T-helper 2 cell treated with Interferon-gamma antibody and Interleukin-4, amounts not matched to agents 5 μg/mL and 100 μg/mL, for 36 hours (primary cell): ENCODE measurements around the gene OVOL1.
A peak's percentile ranks its signal among the peaks of the same experiment; 100 is the strongest.
"Not testable (repeated sequence)": the region's sequence is repeated elsewhere in the genome, so short reads cannot be mapped to it uniquely, and the experiment has no call there.

ENCODE experiments used
- DNase-seq: peaks from one replicate; pipeline ENCODE4 v3.0.0; 2021; ENCODE audit warnings: low spot score
- H3K27ac Mint-ChIP-seq: one replicate; pipeline ENCODE4 v1.8.0; 2021; ENCODE audit warnings: mild to moderate bottlenecking, mixed read lengths
- H3K27me3 Mint-ChIP-seq: one replicate; pipeline ENCODE4 v1.8.0; 2021; ENCODE audit warnings: low read depth, mixed read lengths
- H3K36me3 Mint-ChIP-seq: one replicate; pipeline ENCODE4 v1.8.0; 2021; ENCODE audit warnings: low read depth, mixed read lengths
- H3K4me1 Mint-ChIP-seq: one replicate; pipeline ENCODE4 v1.8.0; 2021; ENCODE audit warnings: low read depth, mixed read lengths
- H3K4me3 Mint-ChIP-seq: one replicate; pipeline ENCODE4 v1.8.0; 2022; ENCODE audit warnings: mild to moderate bottlenecking, moderate library complexity, mixed read lengths
- H3K9me3 Mint-ChIP-seq: one replicate; pipeline ENCODE4 v1.8.0; 2021; ENCODE audit warnings: mixed read lengths

Gene OVOL1

DNA sequence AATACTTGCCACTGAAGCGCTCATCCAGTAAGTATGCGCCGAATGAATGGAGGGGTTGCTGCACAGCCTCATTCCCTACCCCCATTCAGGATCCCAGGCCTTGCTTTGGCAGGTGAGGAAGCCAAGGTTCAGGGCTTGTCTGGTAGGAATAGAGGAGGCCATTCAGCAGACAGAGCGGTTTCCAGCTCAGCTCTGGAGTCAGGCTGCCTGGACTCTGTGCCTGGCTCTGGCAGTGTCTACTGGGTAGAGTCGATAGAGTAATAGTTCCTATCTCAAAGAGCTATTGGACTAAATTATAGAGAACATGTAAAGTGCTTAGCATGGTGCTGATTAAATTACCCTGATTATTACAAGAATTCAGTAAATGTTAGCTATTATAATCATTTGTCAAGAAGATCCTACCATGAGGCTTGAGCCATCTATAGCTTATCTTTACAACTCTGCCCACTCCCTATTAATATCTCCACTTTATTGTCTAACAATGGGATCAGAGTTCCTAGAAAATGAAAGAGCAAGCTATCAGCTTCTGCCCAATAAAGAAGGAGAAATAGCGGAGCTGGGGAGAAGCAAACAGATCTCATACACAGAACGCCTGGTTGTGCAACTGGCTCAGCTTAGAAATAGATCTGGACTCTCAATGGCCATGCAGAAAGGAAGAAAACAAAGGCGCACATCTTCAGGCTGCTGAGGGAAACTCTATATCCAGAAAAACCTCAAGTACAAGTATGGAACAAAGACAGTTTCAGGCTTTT, 40.3 kb downstream of the OVOL1 start:
- H3K27ac Mint-ChIP-seq: no peak overlapping the region
- no peaks in the 10 kb centered on the region for H3K36me3 Mint-ChIP-seq
- peaks cover 9% of the 10 kb centered on the region for H3K27me3 Mint-ChIP-seq
- DNase-seq: no peak
- no peaks in the 10 kb centered on the region for H3K9me3 Mint-ChIP-seq
- no peak overlapping the region for H3K4me3 Mint-ChIP-seq
- peaks cover 10% of the 10 kb centered on the region for H3K4me1 Mint-ChIP-seq

DNA sequence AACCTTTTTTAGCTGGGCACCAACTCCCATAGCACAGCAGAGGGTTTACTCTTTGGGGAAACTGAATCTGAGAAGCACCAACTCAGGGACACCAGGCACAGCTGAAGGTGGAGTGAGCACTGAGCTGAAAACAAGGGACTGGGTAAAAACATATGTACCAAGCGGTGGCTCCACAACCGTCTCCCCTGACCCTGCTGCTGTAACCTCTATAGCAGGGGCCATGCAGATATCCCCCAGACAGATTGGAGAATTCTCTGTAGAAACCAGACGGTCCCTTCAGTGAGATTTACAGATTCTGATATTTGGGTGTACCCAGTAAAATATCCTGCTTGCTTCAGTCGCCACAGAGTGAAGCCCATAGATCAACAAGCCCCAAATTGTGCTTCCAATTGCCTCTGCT, 42.6 kb downstream of the OVOL1 start:
- Mint-ChIP-seq H3K27ac (no peak overlapping the region), H3K4me3 (no peak overlapping the region), H3K27me3 (peaks cover 16% of the 10 kb centered on the region), H3K9me3 (no peaks in the 10 kb centered on the region), H3K4me1 (peaks cover 16% of the 10 kb centered on the region), H3K36me3 (no peaks in the 10 kb centered on the region)
- DNase-seq: no peak

DNA sequence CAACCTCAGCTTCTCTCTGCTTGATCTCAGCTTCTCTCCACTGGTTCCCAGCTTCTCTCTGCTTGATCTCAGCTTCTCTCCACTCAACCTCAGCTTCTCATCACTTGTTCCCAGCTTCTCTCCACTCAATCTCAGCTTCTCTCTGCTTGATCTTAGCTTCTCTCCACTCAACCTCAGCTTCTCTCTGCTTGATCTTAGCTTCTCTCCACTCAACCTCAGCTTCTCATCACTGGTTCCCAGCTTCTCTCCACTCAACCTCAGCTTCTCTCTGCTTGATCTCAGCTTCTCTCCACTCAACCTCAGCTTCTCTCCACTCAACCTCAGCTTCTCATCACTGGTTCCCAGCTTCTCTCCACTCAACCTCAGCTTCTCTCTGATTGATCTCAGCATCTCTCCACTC, 45.4 kb downstream of the OVOL1 start:
- H3K36me3 Mint-ChIP-seq, DNase-seq, H3K9me3 Mint-ChIP-seq, H3K27ac Mint-ChIP-seq: not testable (repeated sequence)
- H3K27me3 Mint-ChIP-seq: peaks cover 16% of the 10 kb centered on the region
- peak overlapping the region; percentile 5 for H3K4me3 Mint-ChIP-seq
- H3K4me1 Mint-ChIP-seq: peaks cover 16% of the 10 kb centered on the region

DNA sequence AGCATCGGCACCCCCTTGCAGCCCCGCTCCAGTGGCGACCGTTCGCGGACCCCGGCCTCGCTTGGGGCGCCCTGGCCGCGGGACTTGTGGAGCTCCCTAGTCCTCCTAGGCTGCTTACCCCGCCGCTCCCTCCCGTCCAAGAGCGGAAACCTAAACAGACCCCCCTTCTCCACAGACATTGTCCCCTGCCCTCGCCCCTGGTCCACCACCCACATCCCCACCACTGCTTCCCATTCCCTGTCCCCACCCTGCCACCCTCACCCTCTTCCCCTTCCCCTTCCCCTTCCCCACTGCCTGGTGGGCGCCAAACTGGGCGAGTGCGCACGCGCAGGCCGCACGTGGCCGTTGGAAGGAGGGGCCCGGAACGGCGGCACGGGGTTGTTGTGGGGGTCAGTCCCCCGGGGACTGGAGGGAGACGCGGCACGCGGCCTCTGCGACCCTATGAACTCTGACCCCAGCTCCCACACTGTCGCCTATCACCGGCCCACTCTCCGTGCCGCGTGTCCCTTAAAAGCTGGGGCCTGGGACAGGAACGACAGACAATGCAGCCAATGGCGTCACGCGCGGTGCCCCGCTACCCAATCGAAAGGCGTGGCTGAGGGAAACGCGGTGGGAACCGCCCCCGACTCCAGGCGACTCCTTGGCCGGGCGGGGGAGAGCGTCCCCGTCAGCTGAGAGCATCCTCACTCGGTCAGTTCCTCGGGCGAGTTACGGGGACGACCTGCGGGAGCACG, 46.6 kb downstream of the OVOL1 start, which contains the start of gene SNX32:
Gene SNX32 (plus strand): TSS at position 667 of the 734 bp plus-strand sequence. CDS start 103 bp downstream, outside the sequence.
- Mint-ChIP-seq H3K27me3 (peaks cover 16% of the 10 kb centered on the region), H3K36me3 (no peaks in the 10 kb centered on the region), H3K4me1 (peaks cover 12% of the 10 kb centered on the region), H3K9me3 (no peaks in the 10 kb centered on the region), H3K27ac (no peak within 1 kb of the TSS), H3K4me3 (no peak within 1 kb of the TSS)
- DNase-seq: peak; percentile 94

DNA sequence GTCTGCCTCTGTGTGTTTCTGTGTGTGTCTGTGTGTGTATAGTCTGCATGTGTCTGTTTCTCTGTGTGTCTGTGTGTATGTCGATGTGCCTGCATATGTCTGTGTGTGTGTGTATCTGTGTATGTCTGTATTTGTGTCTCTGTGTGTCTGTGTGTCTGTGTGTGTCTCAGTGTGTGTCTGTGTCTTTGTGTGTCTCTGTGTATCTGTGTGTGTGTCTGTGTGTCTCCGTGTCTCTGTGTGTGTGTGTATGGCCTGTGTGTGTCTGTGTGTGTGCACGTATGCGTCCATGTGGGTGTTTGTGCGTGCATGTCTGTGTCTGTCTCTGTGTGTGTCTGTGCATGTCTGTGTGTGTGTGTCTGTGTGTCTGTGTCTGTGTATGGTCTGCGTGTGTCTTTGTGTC, 47.3 kb downstream of the OVOL1 start:
- Mint-ChIP-seq H3K27ac (no peak overlapping the region), H3K9me3 (no peaks in the 10 kb centered on the region), H3K4me3 (no peak overlapping the region), H3K27me3 (peaks cover 16% of the 10 kb centered on the region), H3K36me3 (no peaks in the 10 kb centered on the region), H3K4me1 (peaks cover 10% of the 10 kb centered on the region)
- DNase-seq: no peak

DNA sequence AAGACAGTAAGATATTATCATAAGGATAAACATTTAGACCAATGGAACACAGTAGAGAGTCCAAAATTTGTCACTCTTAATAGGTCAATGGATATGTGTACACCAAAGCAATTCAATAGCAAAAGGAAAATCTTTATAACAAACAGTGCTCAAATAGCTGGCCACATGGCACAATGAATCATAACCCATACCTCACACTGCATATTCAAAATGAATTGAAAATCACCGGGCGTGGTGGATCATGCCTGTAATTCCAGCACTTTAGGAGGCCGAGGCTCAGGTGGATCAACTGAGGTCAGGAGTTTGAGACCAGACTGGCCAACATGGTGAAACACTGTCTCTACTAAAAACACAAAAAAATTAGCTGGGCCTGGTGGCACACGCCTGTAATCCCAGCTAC, 55.3 kb downstream of the OVOL1 start:
- H3K36me3 Mint-ChIP-seq: no peaks in the 10 kb centered on the region
- H3K27ac Mint-ChIP-seq: no peak overlapping the region
- no peaks in the 10 kb centered on the region for H3K9me3 Mint-ChIP-seq
- H3K4me1 Mint-ChIP-seq: no peaks in the 10 kb centered on the region
- H3K27me3 Mint-ChIP-seq: no peaks in the 10 kb centered on the region
- no peak for DNase-seq
- no peak overlapping the region for H3K4me3 Mint-ChIP-seq

DNA sequence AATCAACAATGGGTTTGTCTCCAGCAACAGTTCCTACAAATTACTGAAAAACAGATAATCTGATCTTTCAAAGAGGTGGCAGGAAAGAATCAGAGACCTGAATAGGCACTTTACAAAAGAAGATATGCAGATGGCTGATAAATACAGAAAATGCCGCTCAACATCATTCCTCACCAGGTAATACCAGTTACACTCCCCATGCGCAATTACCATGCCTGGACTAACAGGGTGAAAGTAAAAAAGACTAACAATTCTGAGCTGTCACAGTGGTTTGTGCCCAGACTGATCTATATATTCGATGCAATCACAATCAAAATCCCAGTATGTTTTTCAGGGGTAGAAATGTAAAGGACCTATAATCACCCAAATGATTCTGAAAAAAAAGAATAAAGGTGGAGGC, 56.9 kb downstream of the OVOL1 start:
- Mint-ChIP-seq H3K9me3 (no peaks in the 10 kb centered on the region), H3K4me3 (no peak overlapping the region), H3K27ac (no peak overlapping the region), H3K36me3 (no peaks in the 10 kb centered on the region), H3K4me1 (no peaks in the 10 kb centered on the region), H3K27me3 (no peaks in the 10 kb centered on the region)
- no peak for DNase-seq

DNA sequence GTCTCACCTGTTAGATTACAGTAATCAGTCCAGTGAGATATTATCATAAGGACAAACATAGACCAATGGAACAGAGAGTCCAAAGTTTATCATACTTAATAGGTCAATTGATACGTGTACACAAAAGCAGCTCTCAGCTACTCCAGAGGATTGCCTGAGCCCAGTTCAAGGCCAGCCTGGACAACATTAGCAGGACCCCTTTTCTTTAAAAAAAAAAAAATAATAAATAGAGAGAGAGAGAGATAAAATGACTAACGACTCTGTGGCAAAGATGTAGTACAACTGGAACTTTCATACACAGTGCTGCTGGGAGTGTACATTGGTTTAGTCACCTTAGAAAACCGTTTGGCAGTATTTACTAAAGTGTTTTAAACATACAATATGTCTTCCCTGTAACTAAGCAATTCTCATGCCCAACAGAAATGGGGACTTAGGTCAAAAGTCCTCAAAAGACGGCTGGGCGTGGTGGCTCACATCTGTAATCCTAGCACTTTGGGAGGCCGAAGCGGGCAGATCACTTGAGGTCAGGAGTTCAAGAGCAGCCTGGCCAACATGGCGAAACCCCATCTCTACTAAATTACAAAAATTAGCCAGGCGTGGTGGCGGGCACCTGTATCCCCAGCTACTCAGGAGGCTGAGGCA, 57.5 kb downstream of the OVOL1 start:
- DNase-seq: no peak
- Mint-ChIP-seq H3K4me3 (no peak overlapping the region), H3K27ac (no peak overlapping the region), H3K4me1 (no peaks in the 10 kb centered on the region), H3K36me3 (no peaks in the 10 kb centered on the region), H3K9me3 (no peaks in the 10 kb centered on the region), H3K27me3 (no peaks in the 10 kb centered on the region)
